ENCODE results near the gene CENPQ.

Gene CENPQ

GRCh38 chr6:49504666-49505065 lies 41.5 kb downstream of the CENPQ start:
- DNase-seq (ENCODE audit: low spot score): no peak

DNA sequence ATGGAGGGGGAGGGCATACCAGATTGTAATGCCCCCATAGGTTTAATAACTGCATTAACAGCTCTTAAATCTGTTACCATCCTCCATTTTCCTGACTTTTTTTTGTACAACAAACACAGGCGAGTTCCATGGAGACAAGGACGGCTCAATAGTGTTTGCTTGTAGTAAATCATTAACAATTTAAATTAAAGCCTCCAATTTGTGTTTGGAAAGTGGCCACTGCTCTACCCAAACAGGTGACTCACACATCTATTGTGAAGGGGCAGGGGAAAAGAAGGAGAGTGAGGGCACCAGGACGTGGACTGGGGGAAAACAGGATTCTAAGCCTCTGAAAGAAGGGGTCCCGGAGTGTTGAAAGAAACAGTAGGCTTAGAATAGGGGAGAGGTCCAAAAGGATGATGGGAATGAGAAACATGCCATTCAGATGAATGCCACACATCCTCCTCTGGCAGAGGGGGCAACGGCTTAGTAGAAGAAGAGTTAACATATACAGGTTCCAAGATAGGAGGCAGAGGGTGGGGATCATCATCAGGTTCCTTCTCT lies 43.5 kb downstream of the CENPQ start:
- peak; percentile 34 for DNase-seq (ENCODE audit: low spot score)

DNA sequence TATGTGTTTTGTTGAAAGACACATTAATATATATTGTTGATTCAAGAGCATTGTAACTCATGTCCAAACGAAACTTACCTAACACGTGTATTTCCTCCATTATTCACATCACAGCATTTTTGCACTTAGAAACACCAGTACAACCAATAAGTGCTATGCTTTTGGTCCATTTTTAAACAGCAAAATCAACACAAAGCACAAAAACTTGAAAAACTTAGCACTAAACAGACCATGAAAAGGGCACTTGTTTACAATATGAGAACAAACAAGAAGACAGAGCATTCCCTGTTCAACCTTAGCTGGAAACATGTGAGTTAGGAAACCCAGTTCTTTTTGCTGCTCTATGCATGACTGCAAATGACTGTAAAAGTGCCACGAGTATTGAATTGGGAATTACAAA lies 46.2 kb downstream of the CENPQ start:
- DNase-seq (ENCODE audit: low spot score): no peak

DNA sequence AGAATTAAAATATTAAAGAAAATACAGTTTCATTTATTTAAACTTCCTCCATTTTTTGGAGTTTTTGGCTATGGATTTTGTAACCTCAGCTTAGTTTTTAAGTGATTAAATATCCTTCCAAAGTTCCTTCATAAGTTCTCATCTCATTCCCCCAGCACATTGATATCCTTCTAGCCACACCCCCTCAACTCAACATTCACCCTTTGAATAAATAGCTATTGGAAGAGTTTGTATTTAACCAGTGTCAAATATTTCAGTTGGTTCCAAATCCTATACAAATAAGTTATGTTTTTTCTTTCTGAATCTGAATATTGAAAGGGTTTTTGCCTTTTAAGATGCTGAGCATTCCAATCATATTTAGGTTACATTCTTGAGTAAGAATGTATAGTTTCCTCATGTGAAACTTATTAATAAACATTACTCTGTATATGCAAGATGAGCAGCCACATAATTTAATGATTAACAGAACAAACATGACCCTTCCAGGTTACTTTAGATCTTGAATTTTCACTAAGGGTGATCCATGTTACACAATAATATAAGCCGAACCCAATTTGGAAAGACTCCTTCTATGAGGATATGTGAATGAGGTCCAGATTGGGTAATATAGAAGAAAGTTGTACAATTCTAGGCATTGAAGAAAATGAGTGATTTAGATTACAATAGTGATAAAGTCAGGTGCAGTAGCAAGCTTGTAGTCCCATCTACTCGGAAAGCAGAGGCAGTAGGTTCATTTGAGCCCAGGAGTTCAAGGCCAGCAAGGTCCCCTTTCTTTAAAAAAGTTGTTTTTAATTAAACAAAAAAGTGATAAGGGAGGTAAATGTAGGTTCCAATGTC lies 50.2 kb downstream of the CENPQ start:
- no peak for DNase-seq (ENCODE audit: low spot score)

DNA sequence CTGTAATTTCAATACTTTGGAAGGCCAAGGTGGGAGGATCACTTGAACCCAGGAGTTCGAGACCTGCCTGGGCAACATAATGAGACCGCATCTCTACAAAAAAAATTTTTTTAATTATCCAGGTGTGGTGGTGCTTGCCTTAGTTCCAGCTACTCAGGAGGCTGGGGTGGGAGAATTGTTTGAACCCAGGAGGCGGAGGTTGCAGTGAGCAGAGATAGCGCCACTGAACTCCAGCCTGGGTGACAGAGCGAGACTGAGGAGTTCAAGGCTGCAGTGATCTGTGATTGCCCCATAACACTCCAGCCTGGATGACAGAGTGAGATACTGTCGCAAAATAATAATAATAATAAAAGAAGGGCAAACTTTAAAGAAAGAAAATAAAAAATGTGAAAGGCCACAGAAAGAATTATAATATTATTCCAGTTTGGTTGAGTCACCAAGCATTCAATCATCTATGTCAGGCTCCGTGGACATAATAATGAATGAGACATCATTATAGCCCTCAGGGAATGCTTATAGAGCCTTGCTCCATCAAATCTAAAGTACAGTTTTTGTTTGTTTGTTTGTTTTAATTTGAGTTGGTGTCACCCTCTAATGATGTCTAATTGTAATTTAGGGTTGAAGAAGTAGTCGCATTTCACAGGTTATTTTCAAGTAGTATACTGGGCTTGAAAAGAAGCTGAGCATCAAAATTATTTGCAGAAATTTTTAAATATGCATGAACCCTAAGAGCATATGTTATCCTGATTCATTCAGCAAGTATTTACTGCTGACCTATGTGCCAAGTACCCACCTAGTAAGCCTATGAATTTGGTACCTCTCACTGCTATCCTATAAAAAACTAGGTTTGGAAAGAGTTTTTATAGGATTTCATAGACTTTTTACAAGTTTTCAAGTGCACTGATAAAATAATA lies 51.7 kb downstream of the CENPQ start:
- no peak for DNase-seq (ENCODE audit: low spot score)

- DNase-seq (ENCODE audit: low spot score): no peak
These were observed 52.4 kb downstream of the CENPQ start for GRCh38 chr6:49515485-49516146.

- DNase-seq (ENCODE audit: low spot score): no peak
These were observed 53.0 kb downstream of the CENPQ start for GRCh38 chr6:49516147-49516505.

- DNase-seq (ENCODE audit: low spot score): no peak
These were observed 54.7 kb downstream of the CENPQ start for GRCh38 chr6:49517919-49518318.

DNA sequence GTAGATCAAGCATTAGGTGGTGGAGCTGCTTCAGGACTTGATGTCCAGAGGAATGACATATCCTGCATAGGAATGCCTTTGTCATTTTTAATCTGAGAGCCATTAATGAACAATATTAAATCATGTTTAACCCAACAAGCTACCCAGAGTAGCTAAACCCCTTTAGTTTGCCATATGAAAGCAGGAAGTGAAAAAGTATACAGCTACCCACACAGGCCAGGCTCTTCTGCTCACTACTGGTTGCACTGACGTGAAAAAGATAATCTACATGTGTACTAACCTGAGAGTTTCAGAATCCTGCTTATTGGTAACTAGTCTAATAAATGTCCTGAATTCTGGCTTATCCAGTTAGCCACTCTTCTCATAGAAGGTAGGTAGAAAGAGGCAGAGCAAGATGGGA lies 56.5 kb downstream of the CENPQ start:
- DNase-seq (ENCODE audit: low spot score): no peak

GRCh38 chr6:49522710-49523593 lies 59.8 kb downstream of the CENPQ start:
- DNase-seq (ENCODE audit: low spot score): no peak

GRCh38 chr6:49523901-49524300 lies 60.7 kb downstream of the CENPQ start:
- DNase-seq (ENCODE audit: low spot score): no peak

DNA sequence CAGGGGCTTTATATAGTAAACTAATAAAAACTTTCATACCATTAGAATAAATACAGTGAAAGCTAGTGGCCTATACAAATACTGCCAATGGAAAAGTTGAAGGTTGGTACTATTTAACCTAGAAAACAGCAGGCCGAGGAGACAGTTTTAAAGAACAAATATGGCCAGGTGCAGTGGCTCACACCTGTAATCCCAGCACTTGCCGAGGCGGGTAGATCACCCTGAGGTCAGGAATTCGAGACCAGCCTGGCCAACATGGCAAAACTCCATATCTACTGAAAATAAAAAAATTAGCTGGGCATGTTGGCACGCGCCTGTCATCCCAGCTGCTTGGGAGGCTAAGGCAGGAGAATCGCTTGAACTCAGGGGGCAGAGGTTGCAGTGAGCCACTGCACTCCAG lies 61.4 kb downstream of the CENPQ start:
- DNase-seq (ENCODE audit: low spot score): no peak

DNA sequence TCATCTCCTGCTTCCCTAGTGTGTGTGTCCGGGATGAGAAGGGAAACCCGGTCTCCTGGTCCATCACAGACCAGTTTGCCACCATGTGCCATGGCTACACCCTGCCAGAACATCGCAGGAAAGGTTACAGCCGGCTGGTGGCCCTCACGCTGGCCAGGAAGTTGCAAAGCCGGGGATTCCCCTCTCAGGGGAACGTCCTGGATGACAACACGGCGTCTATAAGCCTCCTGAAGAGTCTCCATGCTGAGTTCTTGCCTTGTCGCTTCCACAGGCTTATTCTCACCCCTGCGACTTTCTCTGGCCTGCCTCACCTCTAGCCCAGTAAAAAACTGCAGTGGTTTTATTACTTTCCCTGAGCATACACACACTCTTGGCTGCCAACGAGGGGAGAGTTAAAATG lies 63.4 kb downstream of the CENPQ start:
- no peak for DNase-seq (ENCODE audit: low spot score)

GRCh38 chr6:49527320-49527719 lies 64.2 kb downstream of the CENPQ start:
- no peak for DNase-seq (ENCODE audit: low spot score)

- peak; percentile 5 for DNase-seq (ENCODE audit: low spot score)
These were observed 65.4 kb downstream of the CENPQ start for GRCh38 chr6:49528571-49528970.

DNA sequence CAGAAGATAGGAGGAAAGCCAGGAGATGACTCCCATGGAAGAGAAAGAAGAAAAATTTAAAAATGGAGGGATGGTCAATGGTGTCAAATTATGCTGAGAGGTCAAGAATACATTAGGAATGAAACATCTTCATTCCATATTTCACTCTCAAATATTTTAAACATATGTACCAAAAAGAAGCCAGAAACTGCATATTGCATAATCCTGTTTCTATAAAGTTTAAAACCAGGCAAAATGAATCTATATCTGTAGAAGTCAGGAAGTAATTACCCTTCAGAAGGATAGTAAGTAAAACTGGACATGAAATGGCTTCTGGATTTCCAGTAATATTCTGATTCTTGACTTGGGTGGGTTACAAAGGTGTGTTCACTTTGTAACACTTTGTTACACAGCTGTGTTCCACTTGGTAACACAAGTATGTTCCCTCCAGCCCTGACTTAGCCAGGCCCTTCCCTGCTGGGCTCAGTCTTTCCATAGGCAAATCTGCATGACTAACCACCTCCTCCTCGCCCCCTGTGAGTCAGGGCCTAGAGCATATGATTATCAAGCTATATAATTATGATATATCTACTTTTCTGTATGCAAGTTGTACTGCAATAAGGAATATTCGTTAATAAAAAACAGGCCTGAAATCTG lies 67.1 kb downstream of the CENPQ start:
- no peak for DNase-seq (ENCODE audit: low spot score)

DNA sequence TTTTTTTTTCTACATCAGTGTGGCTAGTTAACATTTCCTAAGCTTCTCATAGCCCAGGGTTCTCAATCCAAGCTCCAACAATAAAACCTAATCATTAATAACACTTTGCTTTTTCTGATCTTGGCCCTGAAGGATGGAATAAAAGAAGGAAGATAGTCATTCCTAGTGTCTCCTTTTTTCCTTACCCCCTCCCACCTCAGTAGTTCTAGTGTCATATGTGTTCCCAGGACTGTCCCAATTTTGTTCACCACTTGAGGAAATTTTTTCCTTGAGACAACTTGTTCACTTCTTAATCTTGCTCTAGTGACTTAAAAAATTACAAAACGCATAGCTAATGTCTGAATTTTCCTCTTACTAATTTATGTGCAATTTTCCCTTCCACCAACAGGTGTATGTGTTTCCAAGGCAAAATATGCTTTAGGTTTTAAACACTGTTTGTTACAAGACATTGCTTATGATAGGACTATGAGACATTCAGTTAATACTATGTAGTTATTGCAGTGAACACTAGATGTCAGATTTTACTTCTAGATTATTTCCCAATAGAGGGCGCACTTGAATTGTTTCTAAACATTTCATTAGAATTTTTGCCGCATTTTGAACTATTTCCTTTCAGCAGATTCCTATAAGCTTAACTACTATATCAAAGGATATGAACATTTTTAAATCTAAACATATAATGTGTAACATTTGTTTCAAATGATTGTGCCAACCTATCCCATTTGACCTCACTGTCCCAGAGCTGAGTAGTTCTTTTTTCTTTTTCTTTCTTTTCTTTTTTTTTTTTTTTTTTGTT lies 68.8 kb downstream of the CENPQ start:
- DNase-seq (ENCODE audit: low spot score): peak; percentile 69

DNA sequence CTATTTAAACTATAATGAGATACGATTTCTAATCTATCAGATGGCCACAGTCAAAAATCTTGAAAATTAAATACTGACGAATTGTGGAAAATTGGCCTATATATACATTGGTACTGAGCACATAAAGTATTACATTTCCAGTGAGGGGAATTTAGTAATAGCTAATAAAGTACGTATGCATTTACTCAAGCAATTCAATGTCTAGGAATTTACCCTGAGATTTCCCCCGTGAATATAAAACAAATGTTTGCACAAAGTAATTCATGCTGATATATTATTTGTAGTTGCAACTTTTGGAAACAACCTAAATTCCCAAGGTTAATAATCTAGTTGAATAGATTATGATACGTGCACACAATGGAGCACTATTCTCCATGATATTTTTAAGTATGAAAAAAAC lies 72.6 kb downstream of the CENPQ start:
- no peak for DNase-seq (ENCODE audit: low spot score)

GRCh38 chr6:49539102-49539501 lies 75.9 kb downstream of the CENPQ start:
- DNase-seq (ENCODE audit: low spot score): no peak

DNA sequence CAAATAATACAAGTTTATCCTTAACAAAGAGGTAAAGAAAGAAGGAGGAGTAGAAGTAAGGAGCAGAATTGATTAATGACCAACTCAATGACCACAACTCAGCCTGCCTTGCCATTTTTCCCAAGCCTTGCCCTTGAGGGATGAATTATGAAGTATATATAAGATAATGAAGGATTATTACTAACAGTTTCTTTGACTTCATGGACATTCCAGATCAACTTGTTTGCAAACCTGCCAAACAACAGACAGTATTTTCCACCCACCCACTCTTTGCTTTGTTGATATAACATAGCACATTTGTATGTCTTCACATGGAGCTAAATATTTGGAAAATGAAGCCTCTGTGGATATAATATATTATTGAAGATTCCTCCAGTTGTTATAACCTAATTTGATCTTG lies 77.4 kb downstream of the CENPQ start:
- DNase-seq (ENCODE audit: low spot score): no peak
